Activated naive CD8-positive, alpha-beta T cell treated with anti-CD3 and anti-CD28 coated beads for 36 hours (primary cell): ENCODE measurements around the gene LARGE1. TPM values are rescaled to one million over a fixed set of nuclear protein-coding genes. Genes with fewer than 3 reads are reported as not detected.
"Not testable (repeated sequence)": the region's sequence is repeated elsewhere in the genome, so short reads cannot be mapped to it uniquely, and the experiment has no call there.

Experiments
- DNase-seq: peaks from one replicate; pipeline ENCODE4 v3.0.0; 2021
- H3K27ac Mint-ChIP-seq: one replicate; pipeline ENCODE4 v1.8.0; 2022; ENCODE audit warnings: mild to moderate bottlenecking, moderate library complexity, mixed read lengths
- H3K27me3 Mint-ChIP-seq: one replicate; pipeline ENCODE4 v1.8.0; 2022; ENCODE audit warnings: mild to moderate bottlenecking, mixed read lengths
- H3K36me3 Mint-ChIP-seq: one replicate; pipeline ENCODE4 v1.8.0; 2021; ENCODE audit warnings: mild to moderate bottlenecking, mixed read lengths
- H3K4me1 Mint-ChIP-seq: one replicate; pipeline ENCODE4 v1.8.0; 2021; ENCODE audit warnings: mixed read lengths
- H3K4me3 Mint-ChIP-seq: one replicate; pipeline ENCODE4 v1.8.0; 2022; ENCODE audit warnings: mild to moderate bottlenecking, moderate library complexity, mixed read lengths
- H3K9me3 Mint-ChIP-seq: one replicate; pipeline ENCODE4 v1.8.0; 2022; ENCODE audit warnings: mixed read lengths
- total RNA-seq, 2 experiments: library from RNA; stranded (reverse); gene quantifications; one replicate each; pipeline ENCODE4 v1.2.3, GENCODE V29; 2021

Gene LARGE1
- total RNA-seq, 2 experiments from 2014 or later, result 0.28 to 0.93 TPM

DNA sequence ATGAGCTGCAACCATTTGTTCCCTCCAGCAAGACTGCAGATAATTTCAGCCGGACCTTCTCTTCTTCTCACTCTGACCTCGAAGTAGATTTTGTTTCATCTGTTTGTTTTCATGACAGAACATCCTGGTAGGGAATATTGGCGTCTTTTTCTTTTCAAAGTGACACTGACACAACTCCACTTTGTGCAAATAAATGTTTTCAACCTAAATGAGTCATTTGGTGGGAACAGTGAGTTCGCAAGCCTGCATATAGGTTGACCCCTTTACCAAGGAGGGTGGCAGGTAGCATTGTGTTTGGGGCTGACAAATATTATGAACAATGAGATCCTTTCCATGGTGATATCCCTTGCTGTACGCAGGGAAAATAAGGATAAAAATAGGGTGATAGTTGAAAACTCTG lies 55.0 kb downstream of the LARGE1 start:
- no peaks in the 10 kb centered on the region for H3K9me3 Mint-ChIP-seq
- no peaks in the 10 kb centered on the region for H3K4me1 Mint-ChIP-seq
- H3K27ac Mint-ChIP-seq, result no peak overlapping the region
- no peak for DNase-seq
- H3K36me3 Mint-ChIP-seq, result no peaks in the 10 kb centered on the region
- no peaks in the 10 kb centered on the region for H3K27me3 Mint-ChIP-seq
- H3K4me3 Mint-ChIP-seq, result no peak overlapping the region

DNA sequence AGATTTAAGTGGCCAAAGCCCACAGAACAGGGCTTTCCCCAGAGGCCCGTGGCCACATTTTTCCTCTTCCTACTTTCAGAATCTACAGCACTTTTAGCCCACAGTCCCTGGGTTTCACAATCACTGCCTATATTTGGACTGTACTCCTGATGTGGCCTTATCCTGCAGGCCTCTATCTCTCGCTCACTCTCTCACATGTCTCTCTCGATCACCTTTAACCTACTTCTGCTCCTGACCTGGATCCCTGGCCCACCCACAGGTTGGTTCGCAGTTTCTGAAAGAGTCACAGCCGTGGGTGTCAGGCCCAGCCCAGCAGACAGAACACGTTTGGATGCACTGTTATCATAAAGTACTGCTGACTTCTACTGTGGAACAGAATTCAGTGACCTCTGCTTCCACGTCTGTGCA lies 55.5 kb downstream of the LARGE1 start:
- Mint-ChIP-seq H3K27ac (no peak overlapping the region), H3K4me3 (no peak overlapping the region), H3K36me3 (no peaks in the 10 kb centered on the region), H3K4me1 (no peaks in the 10 kb centered on the region), H3K27me3 (no peaks in the 10 kb centered on the region), H3K9me3 (no peaks in the 10 kb centered on the region)
- DNase-seq, result no peak

DNA sequence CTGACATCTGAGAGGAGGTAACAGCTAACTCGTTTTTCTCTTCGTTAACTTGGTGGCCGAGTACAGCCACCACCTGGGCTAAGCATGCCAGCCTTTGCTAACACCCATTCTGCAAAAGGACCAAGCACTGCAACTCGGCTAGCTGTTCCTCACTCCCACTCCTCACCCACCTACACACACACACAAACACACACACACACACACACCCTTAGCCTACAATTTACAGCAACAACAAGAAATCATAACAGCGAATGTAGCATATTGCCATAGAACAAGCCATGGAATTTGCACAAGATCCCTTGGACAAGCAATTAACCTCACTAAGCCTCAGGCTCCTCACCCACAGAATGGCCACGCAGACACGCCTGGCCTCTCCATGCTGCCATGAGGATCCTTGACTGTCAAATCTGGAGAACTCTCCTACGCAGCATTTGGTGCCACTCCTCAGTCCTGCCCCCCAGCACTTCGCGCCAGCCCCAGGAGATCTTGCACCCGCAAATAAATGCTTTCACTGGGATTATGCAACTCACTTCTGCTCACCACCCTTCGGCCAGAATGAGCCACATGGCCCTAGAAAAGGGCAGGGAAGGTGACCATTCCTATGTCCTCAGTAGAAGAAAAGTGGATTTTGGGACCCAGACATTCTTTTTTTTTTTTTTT lies 58.9 kb downstream of the LARGE1 start:
- Mint-ChIP-seq H3K9me3 (no peaks in the 10 kb centered on the region), H3K36me3 (no peaks in the 10 kb centered on the region), H3K27ac (no peak overlapping the region), H3K27me3 (no peaks in the 10 kb centered on the region), H3K4me3 (no peak overlapping the region), H3K4me1 (no peaks in the 10 kb centered on the region)
- DNase-seq, result no peak

DNA sequence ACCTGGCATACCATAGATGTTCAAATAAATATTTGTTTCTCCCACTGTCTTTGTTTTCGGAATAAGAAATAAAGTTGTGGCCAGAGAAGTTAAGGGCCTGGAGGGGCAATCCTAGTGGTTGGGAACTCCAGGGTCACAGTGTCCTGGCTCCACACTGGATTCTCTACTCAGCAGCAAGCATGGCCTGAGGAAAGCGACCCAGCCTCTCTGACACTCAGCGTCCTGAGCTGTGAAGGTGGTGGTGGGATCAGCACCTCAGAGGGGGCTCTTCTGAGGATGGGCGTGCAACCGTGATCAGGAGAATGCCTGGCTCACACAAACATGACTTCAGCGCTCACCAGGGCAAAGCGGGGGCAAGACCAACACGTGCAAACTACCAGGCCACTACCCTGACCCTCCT lies 59.9 kb downstream of the LARGE1 start:
- no peaks in the 10 kb centered on the region for H3K36me3 Mint-ChIP-seq
- no peak overlapping the region for H3K27ac Mint-ChIP-seq
- DNase-seq, result no peak
- no peak overlapping the region for H3K4me3 Mint-ChIP-seq
- H3K9me3 Mint-ChIP-seq, result no peaks in the 10 kb centered on the region
- H3K27me3 Mint-ChIP-seq, result no peaks in the 10 kb centered on the region
- H3K4me1 Mint-ChIP-seq, result no peaks in the 10 kb centered on the region

DNA sequence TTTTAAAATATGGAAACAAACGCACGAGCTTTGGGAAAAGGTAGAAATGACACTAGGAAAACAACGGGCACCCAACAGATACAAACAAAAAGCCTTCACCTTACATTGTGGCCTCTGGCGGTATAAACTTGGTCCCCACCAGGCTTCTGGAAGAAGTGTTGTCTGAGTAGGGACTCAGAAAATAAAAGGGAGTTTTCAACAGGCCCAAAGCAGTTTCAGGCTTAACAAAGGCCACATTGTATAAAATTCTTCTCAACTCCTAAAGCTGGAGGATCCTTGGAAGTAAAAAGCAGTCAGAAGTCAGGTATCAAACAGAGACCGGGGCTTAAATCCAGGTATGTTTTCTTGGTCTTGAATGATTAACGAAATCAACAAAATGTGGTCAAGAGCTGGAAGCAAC lies 61.0 kb downstream of the LARGE1 start:
- DNase-seq, result no peak
- no peaks in the 10 kb centered on the region for H3K9me3 Mint-ChIP-seq
- H3K27me3 Mint-ChIP-seq, result no peaks in the 10 kb centered on the region
- no peaks in the 10 kb centered on the region for H3K36me3 Mint-ChIP-seq
- H3K4me3 Mint-ChIP-seq, result no peak overlapping the region
- H3K27ac Mint-ChIP-seq, result no peak overlapping the region
- peaks cover 2% of the 10 kb centered on the region for H3K4me1 Mint-ChIP-seq

DNA sequence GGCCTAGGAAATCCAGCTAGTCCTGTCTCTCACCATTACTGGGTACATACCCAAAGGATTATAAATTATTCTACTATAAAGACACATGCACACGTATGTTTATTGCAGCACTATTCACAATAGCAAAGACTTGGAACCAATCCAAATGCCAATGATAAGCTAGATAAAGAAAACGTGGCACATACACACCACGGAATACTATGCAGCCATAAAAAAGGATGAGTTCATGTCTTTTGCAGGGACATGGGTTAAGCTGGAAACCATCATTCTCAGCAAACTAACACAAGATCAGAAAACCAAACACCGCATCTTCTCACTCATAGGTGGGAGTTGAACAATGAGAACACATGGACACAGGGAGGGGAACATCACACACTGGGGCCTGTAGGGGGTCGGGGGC lies 61.6 kb downstream of the LARGE1 start:
- not testable (repeated sequence) for H3K36me3 Mint-ChIP-seq, H3K27me3 Mint-ChIP-seq, H3K4me3 Mint-ChIP-seq, H3K9me3 Mint-ChIP-seq, DNase-seq, H3K27ac Mint-ChIP-seq, H3K4me1 Mint-ChIP-seq

DNA sequence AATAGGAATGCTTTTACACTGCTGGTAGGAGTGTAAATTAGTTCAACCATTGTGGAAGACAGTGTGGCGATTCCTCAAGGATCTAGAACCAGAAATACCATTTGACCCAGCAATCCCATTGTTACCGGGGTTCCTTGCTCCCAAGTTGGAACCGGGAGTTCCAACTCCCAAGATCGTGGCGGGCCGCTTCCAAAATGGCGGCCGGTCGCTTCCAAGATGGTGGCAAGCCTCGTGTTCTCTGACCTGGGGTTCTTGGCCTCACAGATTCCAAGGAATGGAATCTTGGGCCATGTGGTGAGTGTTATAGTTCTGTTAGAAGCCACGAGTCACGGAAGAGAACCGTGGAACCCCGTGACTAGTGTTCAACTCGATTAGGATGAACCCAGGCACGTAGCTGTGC lies 62.5 kb downstream of the LARGE1 start:
- H3K4me1 Mint-ChIP-seq, result peaks cover 11% of the 10 kb centered on the region
- H3K36me3 Mint-ChIP-seq, H3K27me3 Mint-ChIP-seq, H3K4me3 Mint-ChIP-seq, H3K9me3 Mint-ChIP-seq, H3K27ac Mint-ChIP-seq, DNase-seq: not testable (repeated sequence)

DNA sequence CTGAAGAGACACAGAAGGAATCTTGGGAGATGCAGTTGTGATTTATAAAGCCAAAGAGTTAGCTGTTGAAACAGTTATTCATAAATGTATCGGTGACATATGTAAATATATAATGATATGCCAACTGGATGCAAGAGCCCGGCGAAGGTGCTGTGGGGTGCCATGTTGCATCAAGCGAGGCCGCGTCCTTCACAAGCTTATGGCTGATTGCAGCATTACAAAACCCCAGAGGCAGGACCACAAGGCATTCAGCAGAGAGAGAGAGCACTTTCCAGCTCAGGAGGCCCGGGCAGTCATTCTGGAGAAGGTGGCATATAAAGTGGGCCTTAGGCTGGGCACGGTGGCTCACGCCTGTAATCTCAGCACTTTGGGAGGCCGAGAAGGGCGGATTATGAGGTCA lies 65.6 kb downstream of the LARGE1 start:
- DNase-seq, result no peak
- H3K27ac Mint-ChIP-seq, result no peak overlapping the region
- H3K36me3 Mint-ChIP-seq, result no peaks in the 10 kb centered on the region
- H3K4me3 Mint-ChIP-seq, result no peak overlapping the region
- H3K4me1 Mint-ChIP-seq, result peaks cover 11% of the 10 kb centered on the region
- no peaks in the 10 kb centered on the region for H3K9me3 Mint-ChIP-seq
- H3K27me3 Mint-ChIP-seq, result no peaks in the 10 kb centered on the region

DNA sequence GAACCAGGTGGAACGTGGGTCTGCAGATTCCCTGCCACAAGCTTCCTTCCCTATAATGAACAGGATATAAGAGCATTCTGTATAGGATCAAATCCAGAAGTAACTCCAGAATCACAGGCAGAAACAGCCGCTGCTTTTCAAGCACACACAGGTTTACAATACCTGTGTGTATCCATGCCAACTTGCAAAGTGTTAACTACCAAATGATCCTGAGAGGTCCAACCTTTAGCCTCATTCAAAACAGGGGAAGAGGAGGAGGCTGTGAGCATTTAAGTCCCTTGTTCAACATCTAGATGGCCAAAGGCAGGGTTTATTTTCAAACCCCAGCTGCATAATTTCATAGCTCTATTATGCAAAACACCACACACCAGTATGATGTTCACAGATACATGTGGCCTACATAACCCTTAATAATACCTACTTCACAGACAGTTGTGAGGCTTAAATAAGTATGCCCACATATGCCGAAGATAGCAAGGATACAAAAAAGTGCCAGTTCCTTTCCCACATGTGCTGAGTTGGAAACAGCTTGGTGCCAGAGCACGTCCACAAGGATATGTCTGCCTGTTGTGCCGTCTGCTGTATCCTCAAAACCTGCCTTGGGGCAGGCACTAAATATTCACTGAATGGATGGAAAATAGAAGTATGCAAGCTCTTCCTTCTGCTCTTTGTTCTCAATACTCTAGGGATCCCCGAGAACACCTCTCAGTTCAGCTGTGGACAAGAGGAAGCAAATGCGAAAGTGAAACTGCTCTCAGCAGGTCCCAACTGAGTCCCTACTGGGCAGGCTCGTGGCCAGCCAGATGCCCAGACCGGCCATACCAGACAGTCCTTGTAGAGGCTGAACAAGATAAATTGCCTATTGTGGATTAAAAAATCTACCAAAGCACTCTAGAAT lies 66.8 kb downstream of the LARGE1 start:
- no peak for DNase-seq
- peak overlapping the region; percentile 59 for H3K4me3 Mint-ChIP-seq
- H3K4me1 Mint-ChIP-seq, result peaks cover 11% of the 10 kb centered on the region
- peaks cover 3% of the 10 kb centered on the region for H3K36me3 Mint-ChIP-seq
- H3K27me3 Mint-ChIP-seq, result no peaks in the 10 kb centered on the region
- H3K9me3 Mint-ChIP-seq, result no peaks in the 10 kb centered on the region
- H3K27ac Mint-ChIP-seq, result peak overlapping the region; percentile 34

DNA sequence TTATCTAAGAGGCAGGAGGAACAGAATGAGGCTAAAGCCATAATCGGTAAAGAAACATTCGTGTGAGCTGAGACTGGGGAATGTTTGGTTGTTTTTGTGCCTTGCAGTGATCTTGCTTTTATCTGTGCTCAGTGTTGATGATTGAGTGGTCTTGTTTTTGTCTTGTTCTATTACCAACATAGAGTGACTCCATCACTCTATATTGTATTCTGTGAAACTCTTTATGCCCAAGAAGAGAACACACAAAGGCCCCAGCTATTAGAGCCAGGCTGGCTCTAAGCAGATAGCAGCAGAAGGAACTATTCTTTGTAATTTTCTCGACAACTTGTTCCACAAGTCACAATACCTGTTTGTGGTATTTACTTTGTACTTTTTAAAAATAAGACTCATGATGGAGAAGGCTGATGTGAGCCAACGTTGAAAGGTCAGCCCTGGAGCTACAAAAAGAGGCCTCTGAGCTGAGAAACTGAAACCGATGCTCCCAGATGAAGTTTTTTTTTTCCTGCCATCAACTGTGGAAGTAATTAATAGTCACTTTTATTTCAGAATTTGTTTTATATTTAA lies 68.4 kb downstream of the LARGE1 start:
- no peak for DNase-seq
- peaks cover 11% of the 10 kb centered on the region for H3K4me1 Mint-ChIP-seq
- no peaks in the 10 kb centered on the region for H3K27me3 Mint-ChIP-seq
- H3K9me3 Mint-ChIP-seq, result peaks cover 5% of the 10 kb centered on the region
- no peak overlapping the region for H3K27ac Mint-ChIP-seq
- no peak overlapping the region for H3K4me3 Mint-ChIP-seq
- peaks cover 3% of the 10 kb centered on the region for H3K36me3 Mint-ChIP-seq

DNA sequence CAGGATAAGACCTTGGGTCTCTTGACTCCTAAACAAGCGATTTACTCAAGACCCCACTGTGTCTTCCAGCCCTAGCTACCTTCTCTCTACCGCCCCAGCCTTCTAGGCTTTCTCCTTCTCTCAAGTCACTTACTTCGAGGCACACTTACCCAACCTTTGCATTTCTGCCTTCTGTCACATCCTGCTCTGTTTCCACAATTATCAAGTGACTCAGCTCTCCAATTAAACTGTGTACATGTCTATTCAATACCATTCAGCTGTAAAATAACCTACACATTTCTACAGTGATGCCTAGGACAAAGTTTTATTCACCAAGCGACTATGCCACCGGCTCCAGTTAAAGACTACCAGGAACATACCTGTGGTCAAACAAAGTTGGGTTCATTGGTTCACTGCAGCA lies 69.0 kb downstream of the LARGE1 start:
- Mint-ChIP-seq H3K4me3 (no peak overlapping the region), H3K36me3 (peaks cover 3% of the 10 kb centered on the region), H3K4me1 (peaks cover 11% of the 10 kb centered on the region), H3K9me3 (peaks cover 8% of the 10 kb centered on the region), H3K27ac (no peak overlapping the region), H3K27me3 (no peaks in the 10 kb centered on the region)
- DNase-seq, result no peak

DNA sequence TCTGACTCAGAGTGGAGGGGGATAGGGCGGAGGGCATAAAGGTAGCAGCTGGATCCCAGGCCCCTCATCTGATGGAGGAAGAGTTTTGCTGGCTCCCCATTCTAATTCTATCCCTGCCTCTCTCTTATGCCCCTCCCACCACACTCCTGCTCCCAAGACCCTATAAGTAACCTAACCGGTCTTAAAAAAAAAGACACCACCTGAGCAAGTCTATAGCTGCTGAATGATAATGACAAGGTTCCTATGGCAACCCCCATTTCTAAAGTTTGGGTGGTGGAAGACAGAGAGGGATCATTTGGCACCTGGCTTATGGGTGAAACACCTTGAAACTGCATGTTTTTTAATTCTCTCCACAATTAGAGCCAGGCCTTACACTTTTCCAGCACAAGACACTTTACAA lies 69.6 kb downstream of the LARGE1 start:
- H3K27ac Mint-ChIP-seq, result no peak overlapping the region
- H3K27me3 Mint-ChIP-seq, result no peaks in the 10 kb centered on the region
- peaks cover 3% of the 10 kb centered on the region for H3K36me3 Mint-ChIP-seq
- DNase-seq, result no peak
- H3K9me3 Mint-ChIP-seq, result peaks cover 12% of the 10 kb centered on the region
- peaks cover 11% of the 10 kb centered on the region for H3K4me1 Mint-ChIP-seq
- H3K4me3 Mint-ChIP-seq, result no peak overlapping the region

DNA sequence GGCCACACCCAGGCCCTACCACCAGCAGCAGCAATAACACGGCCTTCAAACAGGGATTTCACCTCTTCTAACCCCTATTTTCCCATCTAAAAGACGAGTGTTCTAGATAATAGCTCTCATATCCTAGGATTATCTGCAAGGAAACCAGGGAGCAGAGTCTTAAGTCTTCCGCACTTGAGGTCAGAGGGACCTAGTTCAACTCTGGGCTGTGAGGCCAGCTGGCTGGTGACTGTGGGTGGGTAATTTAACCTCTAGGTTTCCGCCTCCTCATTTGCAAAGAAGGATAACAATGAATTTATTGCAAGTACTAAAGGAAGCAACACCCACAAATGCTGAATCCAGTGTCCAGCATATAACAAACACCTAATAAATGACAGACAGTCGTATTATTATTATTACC lies 70.1 kb downstream of the LARGE1 start:
- Mint-ChIP-seq H3K9me3 (peaks cover 14% of the 10 kb centered on the region), H3K4me3 (no peak overlapping the region), H3K27ac (no peak overlapping the region), H3K36me3 (peaks cover 3% of the 10 kb centered on the region), H3K4me1 (peaks cover 11% of the 10 kb centered on the region), H3K27me3 (no peaks in the 10 kb centered on the region)
- DNase-seq, result no peak

DNA sequence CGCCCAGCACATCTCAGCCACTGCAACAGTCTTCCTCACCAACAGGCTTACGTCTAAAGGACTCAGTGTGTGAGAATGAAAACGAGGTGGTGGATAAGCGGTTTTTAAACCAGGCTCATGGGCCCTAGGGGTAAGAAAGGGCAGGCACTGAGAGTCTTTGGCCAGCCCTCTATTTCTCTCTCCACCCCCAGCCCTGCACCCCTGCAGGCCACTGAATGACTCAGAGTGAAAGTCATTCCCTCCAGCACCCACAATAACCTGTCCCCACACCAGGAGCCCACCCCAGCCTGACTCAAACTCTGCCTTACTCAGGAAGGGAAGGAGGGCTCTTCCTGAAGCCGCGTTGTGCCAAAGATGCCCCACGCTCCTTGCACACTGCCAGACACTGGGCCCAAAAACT lies 72.0 kb downstream of the LARGE1 start:
- H3K4me3 Mint-ChIP-seq, result no peak overlapping the region

DNA sequence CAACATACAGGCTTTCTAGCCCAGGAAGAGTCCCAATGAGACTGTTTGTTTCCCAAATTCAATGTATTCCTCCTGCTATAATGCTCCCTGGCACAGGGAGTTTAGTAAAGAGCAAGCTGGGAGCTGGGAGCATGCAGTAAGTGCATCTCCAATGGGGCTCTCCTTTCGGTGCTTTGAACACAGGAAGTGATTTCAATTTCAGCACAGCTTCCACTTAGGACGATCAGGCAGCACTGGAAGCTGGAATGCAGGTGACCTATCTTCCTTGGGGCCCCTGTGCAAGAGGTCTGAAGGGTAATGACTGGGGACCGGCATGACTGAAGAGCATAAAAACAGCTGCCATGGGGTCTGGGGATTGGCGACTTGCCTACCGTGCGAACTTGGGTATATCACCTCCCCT lies 76.0 kb downstream of the LARGE1 start:
- Mint-ChIP-seq H3K27ac (no peak overlapping the region), H3K4me1 (no peaks in the 10 kb centered on the region), H3K4me3 (no peak overlapping the region), H3K9me3 (peaks cover 14% of the 10 kb centered on the region), H3K27me3 (no peaks in the 10 kb centered on the region), H3K36me3 (peaks cover 3% of the 10 kb centered on the region)
- DNase-seq, result no peak

More for the DNA sequence above, 72.0 kb downstream of the LARGE1 start:
- Mint-ChIP-seq H3K27ac (no peak overlapping the region), H3K9me3 (peaks cover 14% of the 10 kb centered on the region), H3K36me3 (peaks cover 3% of the 10 kb centered on the region), H3K27me3 (no peaks in the 10 kb centered on the region), H3K4me1 (no peaks in the 10 kb centered on the region)
- no peak for DNase-seq
